LNCaP clone FGC (cell line): ENCODE results near the gene FLNA.

Source experiments
- DNase-seq: peaks from one replicate; pipeline ENCODE4 v3.0.0-alpha.2; 2011; ENCODE audit warnings: low read depth
- H3K4me3 ChIP-seq: 2 replicates; pipeline ENCODE4 v1.5.1; 2011; ENCODE audit warnings: mild to moderate bottlenecking, low read depth, low read length, control low read depth
- TF ChIP-seq, protein P1 (sequence below): IDR thresholded peaks from 2 replicates; pipeline ENCODE4 v1.5.1; 2012; ENCODE audit warnings: mild to moderate bottlenecking; ENCODE audit not compliant: control insufficient read depth, insufficient read depth; ENCODE audit errors: extremely low read depth

Gene FLNA

DNA sequence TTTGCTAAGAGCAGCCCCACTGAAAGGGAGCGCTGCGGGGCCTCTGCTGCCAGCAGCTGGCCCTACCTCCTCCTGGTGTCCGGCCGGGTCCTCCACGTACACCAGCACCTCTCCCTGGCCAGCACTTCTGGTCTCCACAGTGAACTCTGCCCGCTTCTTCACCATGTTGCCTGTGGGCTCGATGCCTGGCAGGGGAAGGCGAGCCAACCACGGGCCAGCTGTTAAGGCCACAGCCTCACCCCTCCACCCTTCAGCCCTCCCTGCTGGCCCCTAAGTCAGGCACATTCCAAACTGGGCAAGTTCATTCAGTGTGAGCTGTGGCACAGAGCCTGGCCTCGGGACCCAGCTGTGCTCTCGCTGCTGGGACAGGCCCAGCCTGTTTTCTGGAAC lies 7.8 kb downstream of the FLNA start:
- H3K4me3 ChIP-seq = no peak overlapping the region
- TF ChIP-seq, protein P1, sequence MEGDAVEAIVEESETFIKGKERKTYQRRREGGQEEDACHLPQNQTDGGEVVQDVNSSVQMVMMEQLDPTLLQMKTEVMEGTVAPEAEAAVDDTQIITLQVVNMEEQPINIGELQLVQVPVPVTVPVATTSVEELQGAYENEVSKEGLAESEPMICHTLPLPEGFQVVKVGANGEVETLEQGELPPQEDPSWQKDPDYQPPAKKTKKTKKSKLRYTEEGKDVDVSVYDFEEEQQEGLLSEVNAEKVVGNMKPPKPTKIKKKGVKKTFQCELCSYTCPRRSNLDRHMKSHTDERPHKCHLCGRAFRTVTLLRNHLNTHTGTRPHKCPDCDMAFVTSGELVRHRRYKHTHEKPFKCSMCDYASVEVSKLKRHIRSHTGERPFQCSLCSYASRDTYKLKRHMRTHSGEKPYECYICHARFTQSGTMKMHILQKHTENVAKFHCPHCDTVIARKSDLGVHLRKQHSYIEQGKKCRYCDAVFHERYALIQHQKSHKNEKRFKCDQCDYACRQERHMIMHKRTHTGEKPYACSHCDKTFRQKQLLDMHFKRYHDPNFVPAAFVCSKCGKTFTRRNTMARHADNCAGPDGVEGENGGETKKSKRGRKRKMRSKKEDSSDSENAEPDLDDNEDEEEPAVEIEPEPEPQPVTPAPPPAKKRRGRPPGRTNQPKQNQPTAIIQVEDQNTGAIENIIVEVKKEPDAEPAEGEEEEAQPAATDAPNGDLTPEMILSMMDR = no peak
- DNase-seq = no peak

DNA sequence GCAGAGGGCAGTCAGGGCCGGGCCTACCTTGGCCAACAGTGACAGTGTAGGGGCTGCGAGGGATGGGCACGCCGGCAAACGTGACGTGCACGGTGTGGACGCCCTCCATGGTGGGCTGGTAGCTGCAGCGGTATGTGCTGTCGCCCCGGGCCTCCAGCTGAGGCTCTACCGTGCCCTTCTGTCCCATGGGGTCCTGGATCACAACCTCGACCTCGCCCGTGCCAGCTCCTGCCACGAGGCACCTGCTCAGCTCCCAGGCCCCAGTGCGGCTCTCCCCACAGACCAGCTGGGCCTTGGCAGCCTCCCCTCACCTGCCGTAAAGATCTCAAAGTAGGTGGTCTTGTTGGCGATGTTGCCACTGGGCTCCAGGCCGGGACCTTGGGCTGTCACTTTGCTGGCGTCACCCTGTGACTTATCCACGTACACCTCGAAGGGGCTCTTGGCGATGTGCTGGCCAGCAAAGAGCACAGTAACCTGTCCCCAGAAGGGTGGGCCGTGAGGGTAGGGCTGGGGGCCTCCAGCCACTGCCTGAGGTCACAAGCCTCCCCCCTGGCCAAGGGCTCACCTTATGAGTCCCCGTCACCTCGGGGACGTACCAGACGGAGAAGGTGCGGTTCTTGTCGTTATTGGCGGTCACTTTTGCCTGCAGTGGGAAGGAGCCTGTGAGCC lies 8.3 kb downstream of the FLNA start:
- TF ChIP-seq, protein P1 = no peak
- H3K4me3 ChIP-seq = no peak overlapping the region
- no peak for DNase-seq

DNA sequence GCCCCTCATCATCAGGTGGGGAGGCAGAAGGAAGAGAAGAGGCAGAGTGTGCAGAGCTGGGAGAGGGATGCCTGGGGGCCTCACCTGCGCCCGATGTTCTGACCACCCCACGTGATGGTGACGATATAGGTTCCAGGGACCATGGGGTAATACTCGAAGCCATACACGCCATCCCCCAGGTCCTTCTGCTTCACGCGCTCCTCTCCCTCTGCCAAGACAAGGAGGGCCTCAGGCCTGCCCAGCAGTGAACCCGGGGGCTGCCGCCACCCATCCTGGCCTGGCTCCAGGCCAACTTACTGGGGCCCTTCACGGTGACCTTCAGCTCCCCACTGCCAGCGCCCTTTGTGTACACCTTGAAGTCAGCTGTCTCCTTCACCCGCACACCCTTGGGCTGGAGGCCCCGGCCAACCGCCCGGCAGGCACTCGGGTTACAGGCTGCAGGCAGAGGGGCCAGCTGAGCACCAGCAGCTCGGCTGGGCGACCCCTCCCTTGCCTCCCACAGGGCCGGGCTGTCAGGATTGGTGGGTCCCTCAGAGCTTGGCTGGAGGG lies 9.3 kb downstream of the FLNA start:
- DNase-seq = no peak
- TF ChIP-seq, protein P1 = no peak

DNA sequence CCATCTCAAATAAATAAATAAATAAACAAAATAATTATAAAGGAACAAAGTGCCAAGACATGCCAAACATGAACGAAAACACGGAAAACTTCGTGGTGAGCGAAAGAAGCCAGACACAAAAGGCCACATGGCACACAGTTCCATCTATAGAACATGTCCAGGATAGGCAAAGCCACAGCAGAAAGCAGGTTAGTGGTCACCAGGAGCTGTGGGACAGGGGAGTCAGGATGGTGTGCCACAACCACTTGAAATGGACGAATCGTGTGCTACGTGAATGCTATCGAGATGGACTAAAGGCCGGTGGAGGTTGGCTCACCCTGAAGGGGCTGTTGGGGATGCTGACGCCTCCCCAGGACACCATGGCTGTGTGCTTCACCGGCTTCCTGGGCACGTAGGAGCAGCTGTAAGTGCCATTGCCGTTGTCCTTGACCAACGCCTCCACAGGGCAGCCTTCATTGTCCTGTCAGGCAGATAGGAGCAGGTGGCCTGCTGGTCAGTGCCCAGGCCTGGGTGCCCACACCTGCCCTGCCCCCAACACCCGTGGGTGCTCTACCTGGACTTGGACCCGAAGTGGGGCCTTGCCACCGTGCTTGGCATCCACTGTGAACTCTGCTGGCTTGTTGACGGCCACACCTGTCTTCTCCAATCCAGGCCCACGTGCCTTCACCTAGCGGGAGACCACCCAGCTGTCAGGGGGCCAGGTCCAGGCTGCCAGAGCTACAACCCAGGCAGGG lies 10.6 kb downstream of the FLNA start:
- TF ChIP-seq, protein P1 = no peak
- no peak overlapping the region for H3K4me3 ChIP-seq
- no peak for DNase-seq

More for the DNA sequence above, 9.3 kb downstream of the FLNA start:
- H3K4me3 ChIP-seq = no peak overlapping the region

- no peak overlapping the region for H3K4me3 ChIP-seq
- TF ChIP-seq, protein P1 = no peak
- no peak for DNase-seq
Measured at GRCh38 chrX:154362085-154362742, 12.2 kb downstream of the FLNA start.

GRCh38 chrX:154360155-154360713 lies 14.2 kb downstream of the FLNA start:
- no peak overlapping the region for H3K4me3 ChIP-seq
- TF ChIP-seq, protein P1 = no peak
- DNase-seq = no peak
